Loucy (cell line): ENCODE data around the gene SPATA25.

Experiments used
- H2AFZ ChIP-seq: fragments of 200-600 bp; sonication (generic); 2 replicates; pipeline ENCODE4 v1.6.0; 2016; ENCODE audit warnings: antibody characterized with exemption, mild to moderate bottlenecking, low read length, moderate library complexity
- H3F3A ChIP-seq: fragments of 200-600 bp; 2 replicates; pipeline ENCODE4 v1.6.0; 2016; ENCODE audit warnings: antibody characterized with exemption, low read depth, mild to moderate bottlenecking
- H3K27me3 ChIP-seq: fragments of 200-600 bp; sonication (generic); 2 replicates; pipeline ENCODE4 v1.6.1; 2014; ENCODE audit warnings: low read length, mild to moderate bottlenecking; ENCODE audit not compliant: insufficient read depth, poor library complexity, severe bottlenecking
- H3K36me3 ChIP-seq: fragments of 200-600 bp; sonication (generic); 2 replicates; pipeline ENCODE4 v1.6.1; 2016; ENCODE audit warnings: low read length; ENCODE audit not compliant: insufficient read depth
- H3K4me1 ChIP-seq: fragments of 200-600 bp; sonication (generic); 2 replicates; pipeline ENCODE4 v1.5.1; 2014; ENCODE audit warnings: low read length, mild to moderate bottlenecking; ENCODE audit not compliant: insufficient read depth, poor library complexity, severe bottlenecking
- H3K4me2 ChIP-seq: fragments of 200-600 bp; sonication (generic); 2 replicates; pipeline ENCODE4 v1.6.0; 2014; ENCODE audit warnings: antibody characterized with exemption, low read length, low read depth, mild to moderate bottlenecking; ENCODE audit not compliant: poor library complexity, severe bottlenecking
- H3K4me3 ChIP-seq: fragments of 200-600 bp; sonication (generic); 2 replicates; pipeline ENCODE4 v1.5.1; 2014; ENCODE audit warnings: low read length, mild to moderate bottlenecking, mixed read lengths; ENCODE audit not compliant: poor library complexity, severe bottlenecking
- H3K79me2 ChIP-seq: fragments of 200-600 bp; sonication (generic); 2 replicates; pipeline ENCODE4 v1.6.1; 2014; ENCODE audit warnings: low read length; ENCODE audit not compliant: insufficient read depth
- H3K9ac ChIP-seq: fragments of 200-600 bp; sonication (generic); 2 replicates; pipeline ENCODE4 v1.6.0; 2014; ENCODE audit warnings: mild to moderate bottlenecking, low read depth, low read length, moderate library complexity; ENCODE audit not compliant: poor library complexity, severe bottlenecking
- H3K9me2 ChIP-seq: fragments of 200-600 bp; sonication (generic); replicated peaks from 2 replicates; pipeline ENCODE4 v1.6.1; 2016; ENCODE audit warnings: low read depth, low read length, mixed read lengths
- H3K9me3 ChIP-seq: fragments of 200-600 bp; sonication (generic); 2 replicates; pipeline ENCODE4 v1.6.1; 2014; ENCODE audit warnings: mild to moderate bottlenecking, antibody characterized with exemption, low read length, low read depth; ENCODE audit not compliant: insufficient read depth
- H4K20me1 ChIP-seq: fragments of 200-600 bp; sonication (generic); 2 replicates; pipeline ENCODE4 v1.6.0; 2014; ENCODE audit warnings: antibody characterized with exemption, low read length, mild to moderate bottlenecking; ENCODE audit not compliant: insufficient read depth, poor library complexity, severe bottlenecking
- CTCF ChIP-seq: fragments of 200-600 bp; sonication (generic); conservative IDR thresholded peaks from 2 replicates; pipeline ENCODE4 v1.5.1; 2014; ENCODE audit warnings: mild to moderate bottlenecking, antibody characterized with exemption, low read length
- EZH2phosphoT487 ChIP-seq: fragments of 200-600 bp; IDR thresholded peaks from 2 replicates; pipeline ENCODE4 v1.6.1; 2018; ENCODE audit warnings: antibody characterized with exemption, mild to moderate bottlenecking, moderate library complexity, borderline replicate concordance

The SPATA25 gene

GRCh38 chr20:45897289-45897688, 9.9 kb upstream of the SPATA25 start:
- Histone ChIP-seq H3K4me2 (no peak overlapping the region), H4K20me1 (no peaks in the 10 kb centered on the region), H3K9ac (no peak overlapping the region), H2AFZ (no peak overlapping the region), H3K4me3 (no peak overlapping the region), H3K27me3 (no peaks in the 10 kb centered on the region), H3K9me3 (no peaks in the 10 kb centered on the region), H3K36me3 (no peaks in the 10 kb centered on the region), H3K9me2 (no peaks in the 10 kb centered on the region), H3K79me2 (no peaks in the 10 kb centered on the region), H3K4me1 (peaks cover 5% of the 10 kb centered on the region), H3F3A (no peaks in the 10 kb centered on the region)
- no peak for TF ChIP-seq CTCF

GRCh38 chr20:45896641-45897161, 9.3 kb upstream of the SPATA25 start:
- Histone ChIP-seq H3F3A (no peaks in the 10 kb centered on the region), H4K20me1 (no peaks in the 10 kb centered on the region), H3K9ac (no peak overlapping the region), H3K9me2 (no peaks in the 10 kb centered on the region), H3K36me3 (no peaks in the 10 kb centered on the region), H3K4me1 (peaks cover 11% of the 10 kb centered on the region), H3K9me3 (no peaks in the 10 kb centered on the region), H3K27me3 (no peaks in the 10 kb centered on the region), H3K4me3 (no peak overlapping the region), H2AFZ (no peak overlapping the region), H3K4me2 (no peak overlapping the region), H3K79me2 (no peaks in the 10 kb centered on the region)
- TF ChIP-seq EZH2phosphoT487 (no peak), CTCF (no peak)

GRCh38 chr20:45894797-45895196, 7.4 kb upstream of the SPATA25 start:
- 0 out of 2 replicates have a peak, but pooled peaks cover 4% of the 10 kb centered on the region for H3K79me2 ChIP-seq
- no peaks in the 10 kb centered on the region for H3K27me3 ChIP-seq
- no peaks in the 10 kb centered on the region for H3K36me3 ChIP-seq
- no peak overlapping the region for H3K9ac ChIP-seq
- H3K9me2 ChIP-seq, result no peaks in the 10 kb centered on the region
- no peak overlapping the region for H3K4me3 ChIP-seq
- no peak overlapping the region for H2AFZ ChIP-seq
- H3F3A ChIP-seq, result no peaks in the 10 kb centered on the region
- no peak for TF ChIP-seq EZH2phosphoT487
- peaks cover 15% of the 10 kb centered on the region for H3K4me1 ChIP-seq
- H4K20me1 ChIP-seq, result no peaks in the 10 kb centered on the region
- H3K4me2 ChIP-seq, result no peak overlapping the region
- no peaks in the 10 kb centered on the region for H3K9me3 ChIP-seq

GRCh38 chr20:45893831-45894230, 6.4 kb upstream of the SPATA25 start:
- Histone ChIP-seq H3F3A (no peaks in the 10 kb centered on the region), H3K9me3 (no peaks in the 10 kb centered on the region), H3K9ac (no peak overlapping the region), H3K36me3 (no peaks in the 10 kb centered on the region), H2AFZ (no peak overlapping the region), H3K4me1 (peaks cover 15% of the 10 kb centered on the region), H3K79me2 (0 out of 2 replicates have a peak, but pooled peaks cover 4% of the 10 kb centered on the region), H4K20me1 (no peaks in the 10 kb centered on the region), H3K4me3 (no peak overlapping the region), H3K27me3 (no peaks in the 10 kb centered on the region), H3K9me2 (no peaks in the 10 kb centered on the region), H3K4me2 (no peak overlapping the region)
- TF ChIP-seq CTCF (no peak), EZH2phosphoT487 (no peak)
